GM18873 (cell line): ENCODE measurements around the gene PGC.

Experiments
- ATAC-seq: cut with Tn5 transposase; IDR thresholded peaks from one replicate; pipeline ENCODE4 v1.9.1; 2021; ENCODE audit warnings: mild to moderate bottlenecking, moderate library complexity, moderate number of reproducible peaks; ENCODE audit not compliant: unreplicated experiment, low FRiP score

PGC gene

DNA sequence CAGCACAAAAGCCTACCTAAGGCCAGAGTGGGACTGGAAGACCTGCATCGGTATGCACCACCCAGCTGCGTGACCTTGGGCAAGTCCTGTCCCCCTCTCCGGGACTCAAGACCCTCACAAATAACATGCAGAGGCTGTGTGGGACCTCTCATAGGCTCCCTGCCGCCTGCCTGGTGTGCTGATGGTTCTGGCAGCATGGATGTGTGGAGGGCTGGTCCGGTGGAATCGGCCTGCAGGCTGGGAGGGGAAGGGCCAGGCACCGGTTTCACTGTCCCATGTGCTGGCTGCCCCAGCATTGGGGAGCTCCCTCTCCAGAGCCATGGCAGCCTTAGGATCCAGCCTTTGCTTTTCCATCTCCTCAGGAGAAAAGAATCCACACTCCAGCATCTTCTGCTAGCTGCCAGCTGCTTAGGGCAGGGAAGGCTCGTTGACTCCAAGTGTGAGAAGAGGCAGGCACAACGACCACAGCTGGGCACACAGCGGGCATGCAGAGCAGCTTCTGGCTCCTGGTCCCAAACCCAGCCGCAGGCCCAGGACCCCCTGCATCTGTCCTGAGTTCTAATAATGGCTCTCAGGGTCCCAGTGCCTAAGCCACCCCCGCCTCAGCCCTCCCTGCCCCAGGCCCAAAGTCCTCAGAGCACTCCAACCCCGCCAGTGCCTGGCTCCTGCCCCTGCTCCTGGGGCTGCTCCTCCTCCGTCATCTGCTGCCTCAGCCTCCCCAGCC lies 44.3 kb downstream of the PGC start:
- no peak for ATAC-seq

DNA sequence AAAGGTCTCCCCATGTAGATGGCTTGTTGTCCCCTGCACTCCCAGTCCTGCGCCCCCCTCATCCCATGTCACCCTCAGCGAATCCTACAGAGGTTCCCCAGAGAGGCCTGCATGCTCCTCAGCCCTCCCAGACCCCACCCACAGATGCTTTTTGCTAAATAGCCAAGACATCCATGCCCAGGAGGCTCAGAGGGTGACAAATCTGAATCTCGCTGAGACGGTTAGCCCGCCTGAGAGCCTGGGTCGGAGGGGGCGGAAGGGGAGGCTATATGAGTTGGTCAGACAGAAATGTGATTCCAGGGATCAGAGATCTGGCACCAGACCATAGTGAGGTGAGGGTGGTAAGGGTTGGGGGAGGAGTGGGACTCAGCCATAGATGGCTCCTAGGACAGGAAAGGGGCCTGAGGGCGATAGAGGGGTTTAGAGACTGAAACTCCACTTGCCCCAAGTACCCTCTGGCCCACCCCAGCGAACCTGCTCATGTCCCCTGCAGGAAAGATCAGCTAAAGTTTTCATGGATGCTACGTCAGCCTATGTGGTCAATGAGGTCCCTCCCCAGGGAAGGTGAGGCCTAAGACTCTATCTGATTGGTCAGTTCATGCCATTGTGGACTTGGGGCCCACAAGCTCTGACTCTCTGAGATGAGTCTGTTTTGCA lies 45.0 kb downstream of the PGC start:
- no peak for ATAC-seq

DNA sequence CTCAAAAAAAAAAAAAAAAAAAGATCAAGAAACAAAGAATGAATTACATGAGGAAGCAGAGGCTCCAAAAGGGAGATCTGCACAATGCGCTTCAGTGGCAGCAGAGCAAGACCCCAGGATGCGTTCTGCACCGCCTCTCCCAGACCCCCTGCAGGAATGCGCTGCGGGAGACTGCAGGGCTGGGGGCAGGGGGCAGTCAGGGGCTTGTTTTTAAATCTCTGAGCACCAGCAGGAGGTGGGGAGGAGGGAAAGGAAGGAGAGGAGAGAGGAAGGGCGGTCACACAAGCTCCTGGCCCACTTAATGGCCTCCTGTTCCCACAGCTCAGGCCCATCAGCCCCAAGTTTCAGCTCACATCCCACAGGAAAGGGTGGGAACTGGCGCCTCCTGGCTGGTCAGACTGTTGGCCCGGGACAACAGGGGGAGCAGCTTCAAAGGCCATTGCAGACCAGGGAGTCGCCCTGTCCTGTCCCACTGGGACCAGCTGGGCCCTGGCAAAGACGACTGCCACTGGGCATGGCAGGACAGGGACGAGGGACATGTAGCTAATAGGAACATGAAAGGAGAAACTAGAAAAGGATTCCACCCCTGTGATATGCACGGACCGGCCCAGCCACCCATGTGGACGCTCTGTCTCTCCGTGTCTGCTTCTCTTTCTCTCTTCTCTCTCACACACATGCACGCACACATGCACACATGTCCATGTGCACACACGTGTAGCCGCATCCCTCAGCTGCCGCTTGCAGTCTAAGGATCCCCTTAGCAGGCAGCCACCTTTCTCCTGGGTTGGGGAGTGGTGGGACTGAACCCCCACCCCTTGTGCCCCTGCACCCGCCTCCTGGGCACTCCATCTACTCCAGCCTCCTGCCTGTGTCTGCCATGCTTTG lies 46.5 kb downstream of the PGC start:
- no peak for ATAC-seq

DNA sequence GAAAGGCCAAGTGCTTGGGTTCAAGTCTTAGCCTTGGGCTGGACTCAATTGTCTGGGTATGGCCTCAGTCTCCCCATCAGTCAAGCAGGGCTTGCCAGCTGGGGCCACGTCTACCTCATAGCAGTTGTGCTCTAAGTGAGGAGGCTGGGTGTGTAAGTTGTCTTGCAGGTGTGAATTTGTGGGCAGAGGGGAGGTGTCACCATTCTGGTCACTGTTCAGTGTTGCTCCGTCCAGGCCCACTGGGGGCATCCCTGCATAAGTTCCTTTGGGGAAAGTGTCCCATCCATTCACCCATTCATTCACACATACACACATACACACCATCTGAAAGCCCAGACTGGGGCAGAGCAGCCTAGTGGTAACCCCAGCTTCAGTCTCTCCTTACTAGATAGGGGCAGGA lies 48.1 kb downstream of the PGC start:
- ATAC-seq, result no peak

DNA sequence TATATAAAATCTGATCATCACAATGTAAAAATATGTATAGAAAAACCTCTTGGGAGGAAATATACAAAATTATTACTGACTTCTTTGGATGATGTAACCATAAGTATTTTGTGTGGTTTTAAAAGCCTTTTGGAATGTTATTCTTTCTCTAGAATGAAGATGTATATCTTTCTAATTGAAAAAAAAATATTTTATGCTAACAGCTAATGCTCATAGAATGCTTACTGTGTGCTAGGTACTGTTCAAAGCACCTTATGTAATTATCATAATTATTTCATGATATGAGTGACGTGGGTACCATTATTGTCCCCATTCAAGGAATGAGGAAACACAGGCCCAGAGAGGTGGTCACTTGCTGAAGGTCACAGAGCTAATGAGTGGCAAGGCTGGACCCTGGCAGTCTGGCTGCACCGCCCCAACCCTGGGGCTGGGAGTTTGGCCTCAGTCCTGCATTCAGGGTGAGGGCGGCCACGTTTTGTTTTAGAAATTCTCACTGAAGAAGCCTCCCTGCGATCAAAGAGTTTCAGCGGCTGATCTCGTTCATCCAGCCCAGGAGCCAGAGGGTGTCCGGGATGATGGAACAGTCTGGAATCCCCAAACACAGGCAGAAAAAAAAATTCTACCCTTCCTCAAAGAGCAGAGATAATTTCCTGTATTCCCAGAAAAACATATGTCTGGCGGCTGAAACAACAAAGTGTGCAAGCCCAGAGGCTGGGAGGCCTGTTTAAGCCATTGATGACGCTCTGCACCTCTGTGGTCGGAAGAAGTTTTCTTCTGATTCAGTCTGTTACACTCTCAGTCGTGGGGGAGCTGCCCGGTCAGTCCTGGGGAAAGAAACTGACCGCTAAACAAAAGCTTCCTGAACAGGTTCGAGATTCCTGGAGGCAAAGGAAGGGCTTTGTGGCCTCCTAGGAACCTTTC lies 49.1 kb downstream of the PGC start:
- ATAC-seq, result no peak

DNA sequence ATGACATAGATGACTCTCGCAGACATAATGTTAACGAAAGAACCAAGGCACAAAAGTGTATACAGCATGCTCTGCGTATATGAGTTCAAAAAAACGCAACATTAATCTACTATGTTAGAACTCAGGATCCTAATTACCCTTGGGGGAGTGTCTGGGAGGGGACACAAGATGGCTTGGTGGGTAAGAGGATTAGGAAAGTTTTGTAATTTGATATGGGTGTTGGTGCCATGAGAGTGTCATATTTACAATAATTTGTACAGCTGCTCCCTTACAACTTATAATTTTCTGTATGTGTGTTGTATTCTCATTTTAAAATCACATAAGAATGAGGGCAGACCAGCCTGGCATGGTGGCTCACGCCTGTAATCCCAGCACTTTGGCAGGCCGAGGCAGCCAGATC lies 50.4 kb downstream of the PGC start:
- ATAC-seq, result no peak

DNA sequence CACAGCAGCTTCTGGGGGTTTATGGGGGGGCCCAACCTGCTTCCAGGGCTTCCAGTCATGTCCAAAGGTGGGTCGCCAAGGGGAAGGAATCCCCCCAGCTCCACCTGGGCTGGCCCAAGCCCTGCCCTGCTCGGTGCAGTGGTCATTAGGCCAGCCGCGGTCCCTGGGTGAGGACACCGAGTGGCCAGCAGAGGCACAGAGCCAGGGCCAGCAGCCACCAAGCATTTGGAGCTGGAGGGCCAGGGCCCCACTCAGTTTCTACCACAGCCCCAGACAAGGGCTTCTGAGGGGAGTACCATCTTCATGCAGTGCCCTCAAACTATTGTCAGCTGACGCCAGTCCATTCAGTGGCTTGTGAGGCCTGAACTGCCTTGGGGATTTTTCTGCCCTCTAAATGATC lies 51.4 kb downstream of the PGC start:
- ATAC-seq, result no peak

DNA sequence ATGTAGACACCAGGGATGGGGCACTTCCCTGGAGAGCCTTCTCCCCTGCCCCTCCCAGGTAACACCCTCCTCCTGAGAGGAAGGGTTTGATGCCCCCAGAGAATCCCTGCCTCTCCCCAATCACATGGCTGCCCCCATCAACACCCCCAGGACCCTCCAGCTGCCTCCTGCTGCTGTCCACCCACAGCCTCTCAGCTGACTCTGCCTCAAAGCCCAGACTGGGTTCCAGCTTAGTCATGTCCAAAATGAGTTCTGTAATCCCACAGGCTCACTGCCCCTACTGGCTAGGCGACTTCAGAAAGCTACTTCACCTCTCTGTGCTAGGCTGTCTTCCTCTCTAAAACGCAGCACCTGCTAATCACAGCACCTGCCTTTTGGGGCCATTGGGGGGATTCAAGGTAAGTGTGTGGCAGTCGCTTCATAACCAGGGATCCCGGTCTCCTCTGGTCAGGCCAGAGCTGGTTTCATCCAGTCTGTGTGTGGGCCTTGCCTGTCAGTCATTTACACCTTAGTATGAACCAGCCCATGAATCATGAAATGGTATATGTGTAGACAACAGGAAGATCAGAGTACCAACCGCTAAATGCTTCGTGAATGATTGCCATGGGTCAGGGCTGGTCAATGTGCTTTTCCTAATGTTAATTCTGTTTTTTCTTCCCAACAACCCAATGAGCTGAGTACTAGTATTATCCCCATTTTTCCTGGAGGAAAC lies 52.2 kb downstream of the PGC start:
- ATAC-seq, result no peak

DNA sequence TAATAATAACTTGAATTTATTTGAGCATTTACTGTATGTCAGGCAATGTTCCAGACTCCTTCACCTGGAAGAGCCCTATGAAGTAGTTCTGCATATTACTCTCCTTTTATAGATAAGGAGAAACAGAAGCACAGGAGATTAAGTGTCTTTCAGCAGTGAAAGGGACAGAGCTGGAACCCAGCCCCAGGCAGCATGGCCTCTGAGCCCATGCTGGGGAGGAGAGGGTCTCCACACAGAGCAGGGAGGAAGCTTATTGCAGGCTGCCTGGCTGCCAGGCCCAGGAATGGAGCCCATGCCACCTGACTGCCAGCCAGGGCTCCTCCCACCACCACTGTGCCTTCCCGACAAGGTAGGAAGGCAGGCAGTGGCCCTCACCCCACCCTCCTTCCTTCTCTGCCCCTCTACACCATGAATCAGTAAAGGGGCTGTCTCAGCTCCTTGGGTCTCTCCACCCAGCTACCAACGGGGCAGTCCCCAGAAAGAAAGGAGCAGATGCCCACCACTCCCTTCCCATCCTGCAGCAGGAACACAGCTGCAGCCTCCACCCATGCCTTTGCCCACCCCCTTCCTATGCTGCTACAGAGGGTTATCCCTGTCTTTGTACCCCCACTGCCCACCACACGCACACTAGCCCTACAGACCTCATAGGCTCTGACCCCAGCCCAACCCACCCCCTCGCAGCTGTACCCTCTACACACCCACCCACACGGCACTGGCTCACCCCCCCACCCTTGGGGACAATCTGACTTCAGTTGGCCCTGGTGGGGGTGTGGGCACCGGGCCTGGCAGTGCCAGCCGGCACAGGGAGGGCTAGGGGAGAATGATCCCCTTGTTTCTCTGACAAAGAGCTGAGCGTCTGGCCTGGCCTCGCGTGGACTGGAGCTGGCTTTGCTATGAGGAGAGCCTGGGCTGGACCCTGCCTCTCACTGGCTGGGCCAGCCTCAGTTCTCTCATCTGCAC lies 53.6 kb downstream of the PGC start:
- ATAC-seq, result no peak

DNA sequence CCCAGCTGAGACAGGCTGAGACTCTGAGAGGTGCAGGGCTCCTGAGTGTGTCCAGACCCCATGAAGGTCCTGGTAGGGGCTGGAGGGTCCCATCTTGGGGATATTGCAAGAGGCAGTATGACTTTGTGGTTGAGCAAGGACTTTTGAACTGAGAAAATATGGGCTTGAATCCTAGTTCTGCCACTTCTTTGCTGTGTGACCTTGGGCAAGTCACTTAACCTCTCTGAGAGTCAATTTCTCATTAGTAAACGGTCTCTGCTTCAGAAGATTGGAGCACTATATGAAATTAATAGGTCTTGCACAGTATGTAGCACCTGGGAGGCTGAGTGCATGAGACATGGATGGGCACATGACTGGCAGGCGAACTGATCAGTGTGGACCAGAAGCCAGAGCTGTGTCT lies 54.5 kb downstream of the PGC start:
- no peak for ATAC-seq

DNA sequence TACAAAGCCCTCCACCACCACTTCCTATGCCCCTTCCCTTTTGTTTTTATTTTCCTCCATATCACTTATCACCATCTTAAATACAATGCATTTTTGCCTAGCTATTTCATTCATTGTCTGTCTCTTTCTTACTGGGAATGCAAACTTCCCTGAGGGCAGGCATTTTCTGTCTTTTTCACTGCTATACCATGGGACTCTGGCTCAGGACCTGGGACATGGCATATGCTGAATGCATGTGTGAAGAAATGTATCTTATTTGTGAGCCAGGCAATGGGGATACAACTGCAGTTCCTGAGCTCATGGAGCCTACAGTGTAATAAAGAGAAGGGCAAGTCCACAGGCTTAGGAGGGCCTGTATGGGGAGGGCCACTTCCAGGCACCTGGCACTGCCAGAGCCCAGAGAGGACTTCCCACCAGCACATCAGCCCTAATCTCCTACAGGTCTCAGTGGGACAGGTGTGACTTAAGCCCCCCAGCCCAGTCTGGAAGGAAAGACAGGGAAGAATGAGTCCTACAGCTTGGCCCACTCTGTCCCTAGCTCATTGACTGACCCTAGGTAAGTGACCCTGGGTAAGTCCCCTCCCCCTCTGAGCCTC lies 55.0 kb downstream of the PGC start:
- no peak for ATAC-seq

DNA sequence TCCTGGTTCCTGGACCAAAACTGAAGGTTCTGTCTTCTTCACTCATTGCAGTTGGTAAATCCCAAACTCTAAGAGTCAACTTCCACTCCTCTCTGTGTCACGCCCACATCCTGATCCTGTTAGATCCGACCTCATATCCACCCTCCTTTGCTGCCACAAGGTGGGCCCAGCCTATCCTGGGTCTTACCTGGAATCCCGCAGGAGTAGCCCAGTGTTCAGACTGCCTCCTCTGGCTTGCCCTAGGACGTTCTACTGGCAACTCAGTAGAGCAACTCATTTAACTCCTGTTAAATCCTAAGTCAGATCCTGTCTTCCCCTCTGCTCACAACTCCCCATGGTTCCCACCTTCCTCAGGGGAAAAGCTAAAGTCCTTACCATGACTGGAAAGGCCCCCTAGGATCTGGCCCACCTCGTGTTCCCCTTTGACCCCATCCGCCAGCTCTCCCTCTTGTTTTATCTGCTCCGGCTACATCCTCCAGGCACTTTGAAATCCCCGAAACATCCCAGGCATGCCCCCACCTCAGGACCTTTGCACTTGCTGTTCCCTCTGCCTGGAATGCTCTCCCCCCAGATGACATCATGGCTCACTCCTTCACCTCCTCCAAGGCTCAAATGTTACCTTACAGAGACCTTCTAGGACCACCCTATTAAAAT lies 55.6 kb downstream of the PGC start:
- ATAC-seq, result no peak

DNA sequence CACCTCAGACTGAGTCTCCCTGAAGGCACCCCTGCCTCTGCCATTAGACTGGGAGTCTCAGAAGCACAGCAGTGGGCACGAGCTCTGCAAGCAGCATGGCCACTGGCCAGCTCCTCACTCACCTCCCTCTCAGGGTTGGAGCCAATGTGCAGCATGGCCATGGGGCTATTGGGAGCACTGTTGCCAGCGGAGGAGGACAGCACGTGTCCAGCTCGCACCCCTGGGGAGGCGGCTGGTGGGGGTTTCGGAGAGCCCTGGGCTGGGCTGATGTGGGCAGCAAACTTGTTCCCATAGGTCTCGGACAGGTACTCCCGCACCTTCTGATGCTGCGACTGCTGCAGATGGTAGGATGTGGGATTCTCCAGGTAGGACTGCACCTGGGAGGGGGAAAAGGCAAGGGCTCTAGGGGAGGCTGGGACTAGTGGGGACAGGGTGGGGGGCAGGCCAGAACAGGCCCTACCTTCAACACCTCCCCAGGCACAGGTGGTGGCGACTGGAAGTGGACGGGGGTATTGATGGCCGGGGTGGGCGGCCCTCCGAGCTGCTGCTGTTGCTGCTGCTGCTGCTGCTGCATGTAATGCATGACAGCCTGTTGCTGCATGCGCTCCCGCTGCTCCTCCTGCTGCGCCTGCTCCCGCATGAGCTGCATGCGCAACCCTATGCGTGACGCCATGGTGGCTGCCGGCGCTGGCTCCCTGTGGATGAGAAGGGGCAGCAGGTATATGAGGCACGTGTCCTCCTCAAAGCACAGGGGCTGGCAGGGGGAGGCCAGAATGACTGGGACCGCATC lies 56.5 kb downstream of the PGC start:
- ATAC-seq, result no peak

DNA sequence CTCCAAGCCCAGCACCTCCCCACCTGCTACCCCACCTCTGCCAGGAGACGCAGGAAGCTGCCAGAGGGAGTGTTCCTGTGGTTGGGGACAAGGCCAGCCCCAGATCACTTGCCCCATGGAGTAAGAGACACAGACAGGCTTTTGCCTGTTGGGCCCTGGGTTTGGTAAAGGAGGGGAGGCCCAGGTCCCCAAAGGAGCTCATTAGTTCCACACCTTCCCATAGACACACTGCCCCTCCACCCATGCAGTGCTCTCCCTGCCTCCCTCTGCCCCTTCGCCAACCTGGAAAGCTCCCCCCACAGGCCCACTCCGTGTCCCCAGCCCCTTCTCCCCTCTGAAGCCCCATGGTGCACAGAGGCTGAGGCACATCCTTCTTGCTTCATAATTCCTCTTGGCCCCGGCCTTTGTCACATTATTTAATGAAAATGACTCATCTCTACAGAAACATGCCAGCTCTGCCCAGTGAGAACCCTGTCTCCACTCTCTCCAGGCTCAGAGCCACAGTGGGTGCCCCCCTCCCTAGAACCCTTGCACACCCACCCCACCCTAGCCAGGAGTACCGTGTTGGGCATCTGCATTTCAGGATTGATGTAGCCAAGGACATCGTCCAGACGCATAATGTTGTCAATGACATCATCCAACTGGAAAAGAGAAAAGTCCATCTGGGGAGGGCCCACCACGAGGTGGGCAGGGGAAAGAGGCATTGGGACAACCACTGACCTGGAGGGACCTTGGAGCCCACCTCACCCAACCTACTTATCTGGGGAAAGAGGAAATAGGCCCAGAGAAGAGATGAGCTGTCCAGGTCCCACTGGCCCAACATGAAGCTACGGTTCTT lies 57.8 kb downstream of the PGC start:
- no peak for ATAC-seq

DNA sequence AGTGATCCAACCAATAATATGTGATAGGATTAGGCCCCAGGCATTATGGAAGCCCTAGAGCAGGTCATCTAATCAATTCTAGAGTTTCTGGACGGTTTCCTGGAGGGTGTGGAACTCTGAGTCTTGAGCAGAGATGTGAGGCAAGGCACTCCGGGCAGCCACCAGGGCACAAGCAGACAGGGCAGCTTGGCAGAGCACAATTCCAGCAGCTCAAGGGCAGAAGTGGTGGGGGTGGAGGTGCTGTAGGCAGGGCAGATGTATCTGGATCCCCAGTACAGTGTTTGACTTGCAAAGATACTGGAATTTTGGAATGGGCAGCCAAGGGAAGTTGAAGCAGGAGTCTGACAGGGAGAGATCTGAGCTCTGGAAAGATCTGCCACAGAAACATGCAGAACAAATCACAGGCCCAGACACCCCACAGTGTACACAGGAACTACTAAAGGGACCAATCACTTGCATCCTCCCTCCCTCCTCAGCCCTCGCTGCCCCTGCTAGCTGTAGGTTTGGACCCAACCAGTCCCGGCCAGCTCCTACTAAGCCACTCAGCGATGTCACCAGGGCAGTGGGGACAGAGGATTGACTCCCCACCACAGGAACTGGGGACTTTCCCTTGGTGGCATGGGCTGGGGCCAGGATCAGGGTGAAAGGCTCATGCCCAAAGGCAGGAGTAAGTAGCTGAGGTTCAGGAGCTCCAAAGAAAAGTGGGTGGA lies 58.8 kb downstream of the PGC start:
- no peak for ATAC-seq
